SU-DHL-6 (cell line): ENCODE measurements around the gene CCDC167.

ENCODE experiments used
- EZH2phosphoT487 ChIP-seq: fragments of 200-600 bp; sonication (generic), shearing (Covaris generic); conservative IDR thresholded peaks from 2 replicates; pipeline ENCODE4 v1.6.1; 2018; ENCODE audit warnings: mild to moderate bottlenecking, antibody characterized with exemption, low read length, moderate library complexity, mixed read lengths
- TF ChIP-seq, protein P1 (sequence below): fragments of 200-600 bp; sonication (generic); IDR thresholded peaks from one replicate; pipeline ENCODE4 v1.5.1; 2017; ENCODE audit warnings: antibody characterized with exemption, mild to moderate bottlenecking, low read length, moderate library complexity; ENCODE audit not compliant: insufficient read depth, poor library complexity, severe bottlenecking

DNA sequence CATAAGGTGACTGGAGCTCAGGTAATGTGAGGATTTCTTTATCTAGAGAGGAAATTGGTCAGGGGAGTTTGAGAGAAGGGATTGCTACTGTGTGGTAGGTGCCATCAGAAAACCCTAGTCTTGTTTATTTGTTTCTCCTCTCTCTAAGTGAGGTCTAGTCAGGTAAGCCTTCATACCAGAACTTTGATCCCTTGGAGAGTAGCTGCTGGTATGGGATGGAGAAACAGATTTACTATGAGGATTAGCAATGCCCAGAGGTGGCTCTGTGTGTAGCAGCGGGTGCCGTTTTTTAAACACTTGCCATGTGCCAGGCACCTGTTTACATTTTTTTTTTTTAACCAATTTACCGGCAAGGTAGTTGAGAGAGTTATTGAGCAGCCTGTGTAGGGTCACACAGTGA is 47.2 kb downstream of the CCDC167 start:
- TF ChIP-seq, protein P1, sequence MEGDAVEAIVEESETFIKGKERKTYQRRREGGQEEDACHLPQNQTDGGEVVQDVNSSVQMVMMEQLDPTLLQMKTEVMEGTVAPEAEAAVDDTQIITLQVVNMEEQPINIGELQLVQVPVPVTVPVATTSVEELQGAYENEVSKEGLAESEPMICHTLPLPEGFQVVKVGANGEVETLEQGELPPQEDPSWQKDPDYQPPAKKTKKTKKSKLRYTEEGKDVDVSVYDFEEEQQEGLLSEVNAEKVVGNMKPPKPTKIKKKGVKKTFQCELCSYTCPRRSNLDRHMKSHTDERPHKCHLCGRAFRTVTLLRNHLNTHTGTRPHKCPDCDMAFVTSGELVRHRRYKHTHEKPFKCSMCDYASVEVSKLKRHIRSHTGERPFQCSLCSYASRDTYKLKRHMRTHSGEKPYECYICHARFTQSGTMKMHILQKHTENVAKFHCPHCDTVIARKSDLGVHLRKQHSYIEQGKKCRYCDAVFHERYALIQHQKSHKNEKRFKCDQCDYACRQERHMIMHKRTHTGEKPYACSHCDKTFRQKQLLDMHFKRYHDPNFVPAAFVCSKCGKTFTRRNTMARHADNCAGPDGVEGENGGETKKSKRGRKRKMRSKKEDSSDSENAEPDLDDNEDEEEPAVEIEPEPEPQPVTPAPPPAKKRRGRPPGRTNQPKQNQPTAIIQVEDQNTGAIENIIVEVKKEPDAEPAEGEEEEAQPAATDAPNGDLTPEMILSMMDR = no peak
- TF ChIP-seq EZH2phosphoT487 = no peak
